NCI-H1048 (cell line): ENCODE results near the gene SMARCA1.

ENCODE experiments used
- DNase-seq: peaks from one replicate; lab custom pipeline; 2025; lab: John Stamatoyannopoulos, UW

The SMARCA1 gene

GRCh38 chrX:129461801-129462456, 61.4 kb downstream of the SMARCA1 start:
- no peak for DNase-seq

- DNase-seq = no peak
Observed at GRCh38 chrX:129452523-129452922, 70.8 kb downstream of the SMARCA1 start.

- no peak for DNase-seq
Observed at GRCh38 chrX:129450123-129450522, 73.2 kb downstream of the SMARCA1 start.

GRCh38 chrX:129449148-129449547, 74.1 kb downstream of the SMARCA1 start:
- no peak for DNase-seq

GRCh38 chrX:129445436-129445835, 77.9 kb downstream of the SMARCA1 start:
- DNase-seq = no peak

- no peak for DNase-seq
Observed at GRCh38 chrX:129433945-129434344, 89.3 kb downstream of the SMARCA1 start.

GRCh38 chrX:129433461-129433860, 89.8 kb downstream of the SMARCA1 start:
- no peak for DNase-seq

GRCh38 chrX:129427267-129427666, 96.0 kb downstream of the SMARCA1 start:
- DNase-seq = no peak

- no peak for DNase-seq
Observed at GRCh38 chrX:129423191-129423590, 100.1 kb downstream of the SMARCA1 start.

- no peak for DNase-seq
Observed at GRCh38 chrX:129404670-129405008, 118.7 kb downstream of the SMARCA1 start.

- DNase-seq = no peak
Observed at GRCh38 chrX:129403974-129404669, 119.2 kb downstream of the SMARCA1 start.
